ENCODE results near the gene PCDHGA1. TPM values are rescaled to one million over a fixed set of nuclear protein-coding genes. Genes with fewer than 3 reads are reported as not detected.

The PCDHGA1 gene
- total RNA-seq, 1 donor from 2014 or later: 1.5 TPM

GRCh38 chr5:141369994-141370848 is 39.9 kb downstream of the PCDHGA1 start, which contains the start of gene PCDHGB3:
Gene PCDHGB3 (plus strand): TSS chr5:141370242. CDS start chr5:141370395, 153 bp downstream.
- Histone ChIP-seq H3K27ac (no peak within 1 kb of the TSS), H3K4me1 (no peaks in the 10 kb centered on the region), H3K4me3 (no peak within 1 kb of the TSS), H3K79me2 (ENCODE audit: low read depth) (no peaks in the 10 kb centered on the region), H3K9me3 (ENCODE audit: low read depth) (peaks cover 3% of the 10 kb centered on the region), H3F3A (ENCODE audit: low read depth) (no peaks in the 10 kb centered on the region), H3K4me2 (no peak within 1 kb of the TSS), H3K36me3 (no peaks in the 10 kb centered on the region), H3K9ac (no peak within 1 kb of the TSS), H2AFZ (replicated peaks) (no peak within 1 kb of the TSS), H4K20me1 (ENCODE audit: low read depth) (no peaks in the 10 kb centered on the region), H3K27me3 (no peaks in the 10 kb centered on the region)
- Mint-ChIP-seq H3K4me1 (no peaks in the 10 kb centered on the region), H3K27ac (no peak within 1 kb of the TSS), H3K36me3 (peaks cover 4% of the 10 kb centered on the region), H3K9me3 (peaks cover 55% of the 10 kb centered on the region), H3K27me3 (ENCODE audit: insufficient read depth, low read depth) (peaks cover 8% of the 10 kb centered on the region), H3K4me3 (no peak within 1 kb of the TSS)
- no peak for DNase-seq (ENCODE audit: low spot score)
- no peak for TF ChIP-seq CTCF (IDR thresholded peaks at IDR 0.05)
- no peak for TF ChIP-seq EZH2 (IDR thresholded peaks at IDR 0.05)
- TF ChIP-seq EZH2phosphoT487 (IDR thresholded peaks at IDR 0.05): no peak

DNA sequence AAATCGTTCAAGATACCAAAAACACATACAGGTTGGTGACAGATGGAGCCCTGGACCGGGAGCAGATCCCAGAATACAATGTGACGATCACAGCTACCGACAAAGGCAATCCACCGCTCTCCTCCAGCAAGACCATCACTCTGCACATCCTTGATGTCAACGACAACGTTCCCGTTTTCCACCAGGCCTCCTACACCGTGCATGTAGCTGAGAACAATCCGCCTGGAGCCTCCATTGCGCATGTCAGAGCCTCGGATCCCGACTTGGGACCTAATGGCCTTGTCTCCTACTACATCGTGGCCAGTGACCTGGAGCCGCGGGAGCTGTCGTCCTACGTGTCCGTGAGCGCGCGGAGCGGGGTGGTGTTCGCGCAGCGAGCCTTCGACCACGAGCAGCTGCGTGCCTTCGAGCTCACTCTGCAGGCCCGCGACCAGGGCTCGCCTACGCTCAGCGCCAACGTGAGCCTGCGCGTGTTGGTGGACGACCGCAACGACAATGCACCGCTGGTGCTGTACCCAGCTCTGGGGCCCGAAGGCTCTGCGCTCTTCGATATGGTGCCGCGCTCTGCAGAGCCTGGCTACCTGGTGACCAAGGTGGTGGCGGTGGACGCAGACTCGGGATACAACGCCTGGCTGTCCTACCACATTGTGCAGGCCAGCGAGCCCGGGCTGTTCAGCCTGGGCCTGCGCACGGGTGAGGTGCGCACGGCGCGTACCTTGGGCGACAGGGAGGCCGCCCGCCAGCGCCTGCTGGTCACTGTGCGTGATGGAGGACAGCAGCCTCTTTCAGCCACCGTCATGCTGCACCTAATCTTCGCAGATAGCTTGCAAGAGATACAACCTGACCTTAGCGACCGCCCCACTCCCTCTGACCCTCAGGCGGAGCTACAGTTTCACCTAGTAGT is 41.5 kb downstream of the PCDHGA1 start:
- Mint-ChIP-seq H3K36me3 (peaks cover 4% of the 10 kb centered on the region), H3K9me3 (peaks cover 52% of the 10 kb centered on the region)
- no peaks in the 10 kb centered on the region for H3F3A ChIP-seq (ENCODE audit: low read depth)

More for the DNA sequence above, 41.5 kb downstream of the PCDHGA1 start:
- no peaks in the 10 kb centered on the region for H3K4me1 ChIP-seq
- H4K20me1 ChIP-seq (ENCODE audit: low read depth): no peaks in the 10 kb centered on the region
- Mint-ChIP-seq H3K27ac (no peak overlapping the region), H3K4me3 (no peak overlapping the region), H3K4me1 (no peaks in the 10 kb centered on the region), H3K27me3 (ENCODE audit: insufficient read depth, low read depth) (peaks cover 7% of the 10 kb centered on the region)
- no peak overlapping the region for H3K4me3 ChIP-seq
- TF ChIP-seq CTCF (IDR thresholded peaks at IDR 0.05) (no peak), EZH2phosphoT487 (IDR thresholded peaks at IDR 0.05) (no peak), EZH2 (IDR thresholded peaks at IDR 0.05) (no peak)
- H3K4me2 ChIP-seq: no peak overlapping the region
- no peak overlapping the region for H3K27ac ChIP-seq
- H3K36me3 ChIP-seq: no peaks in the 10 kb centered on the region
- H2AFZ ChIP-seq (replicated peaks): no peak overlapping the region
- no peak for DNase-seq (ENCODE audit: low spot score)
- no peak overlapping the region for H3K9ac ChIP-seq
- no peaks in the 10 kb centered on the region for H3K27me3 ChIP-seq
- H3K9me3 ChIP-seq (ENCODE audit: low read depth): peaks cover 3% of the 10 kb centered on the region
- no peaks in the 10 kb centered on the region for H3K79me2 ChIP-seq (ENCODE audit: low read depth)
